Activated CD4-positive, alpha-beta T cell treated with anti-CD3 and anti-CD28 coated beads for 36 hours (primary cell): ENCODE measurements around the gene ZXDC. TPM values are rescaled to one million over a fixed set of nuclear protein-coding genes. Genes with fewer than 3 reads are reported as not detected.

ENCODE experiments used
- ATAC-seq: fragments of 200-7000 bp; cut with Tn5 transposase; one replicate; pipeline ENCODE4 v1.10.0; 2021; ENCODE audit warnings: mild to moderate bottlenecking, moderate library complexity
- CTCF ChIA-PET: fragments of 350-600 bp; sonication (Branson Sonifier 250); formaldehyde crosslinking; loops from one replicate; lab custom pipeline; 2021; ENCODE audit warnings: antibody characterized with exemption; lab: Charles Lee
- POLR2A ChIA-PET: fragments of 350-600 bp; sonication (Branson Sonifier 250); formaldehyde crosslinking; loops from one replicate; lab custom pipeline; 2021; ENCODE audit warnings: antibody characterized with exemption, inconsistent platforms; lab: Charles Lee
- DNase-seq: peaks from one replicate; pipeline ENCODE4 v3.0.0-alpha.2; 2020
- H3K27ac Mint-ChIP-seq: one replicate; pipeline ENCODE4 v1.8.0; 2021; ENCODE audit warnings: mixed read lengths
- H3K27me3 Mint-ChIP-seq: one replicate; pipeline ENCODE4 v1.8.0; 2021; ENCODE audit warnings: mixed read lengths
- H3K36me3 Mint-ChIP-seq: one replicate; pipeline ENCODE4 v1.8.0; 2021; ENCODE audit warnings: low read depth, mixed read lengths
- H3K4me1 Mint-ChIP-seq: one replicate; pipeline ENCODE4 v1.8.0; 2021; ENCODE audit warnings: mixed read lengths
- H3K4me3 Mint-ChIP-seq: one replicate; pipeline ENCODE4 v1.8.0; 2021; ENCODE audit warnings: mild to moderate bottlenecking, moderate library complexity, mixed read lengths
- H3K9me3 Mint-ChIP-seq: one replicate; pipeline ENCODE4 v1.8.0; 2021; ENCODE audit warnings: low read depth, mixed read lengths
- intact Hi-C, 2 experiments: fragments of 100-400 bp; cut with DNase I in 1 of 2; cut with micrococcal nuclease in 1 of 2; formaldehyde crosslinking; loops; one replicate each; pipeline versions ENCODE4 v1.14.2 to v1.15.1; 2022 to 2024; cut with DNase I, micrococcal nuclease
- total RNA-seq, 2 experiments: library from RNA; stranded (reverse); gene quantifications; one replicate each; pipeline ENCODE4 v1.2.3, GENCODE V29; 2021

Gene ZXDC
- total RNA-seq, 2 experiments from 2014 or later, result 21.6 to 23.1 TPM

DNA sequence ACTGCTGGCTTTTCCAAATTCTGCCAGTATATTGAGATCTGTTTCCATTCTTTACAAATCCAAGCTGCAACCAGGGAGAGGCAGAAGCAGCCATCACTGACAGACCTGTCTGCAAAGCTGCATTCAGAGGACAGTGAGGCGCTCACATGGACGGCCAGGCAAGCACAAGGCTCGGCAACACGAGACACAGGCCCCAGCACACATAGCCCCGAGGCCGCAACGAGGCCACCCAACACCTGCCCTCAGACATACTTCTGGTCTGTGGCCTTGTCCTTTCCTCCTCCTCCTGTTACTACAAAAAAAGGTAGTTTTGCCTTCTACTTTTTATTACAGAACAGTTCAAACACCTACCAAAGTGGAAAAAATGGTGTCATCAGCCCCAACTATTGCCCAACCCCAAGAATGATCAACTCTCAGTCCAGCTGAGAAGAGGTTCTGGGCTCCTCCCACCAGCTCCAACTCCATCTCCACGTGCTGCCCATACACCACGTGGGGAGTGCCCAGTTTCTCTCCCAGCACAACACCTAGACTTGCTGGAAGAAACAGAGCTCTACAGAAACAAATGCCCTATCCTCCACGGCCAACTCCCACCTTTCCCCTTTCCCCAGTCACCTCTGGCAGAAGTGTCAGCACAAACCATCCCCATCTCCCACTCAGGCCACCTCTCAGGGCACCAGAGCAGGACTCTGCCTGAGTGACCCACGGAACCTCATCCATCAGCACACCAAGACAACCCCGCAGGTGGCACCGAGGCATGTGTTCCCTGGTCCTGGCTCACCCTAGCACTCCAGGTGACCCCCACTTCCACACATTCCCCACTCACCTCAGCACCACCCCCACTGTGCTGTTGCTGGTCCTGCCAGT is 7.4 kb downstream of the ZXDC start:
- peaks cover 58% of the 10 kb centered on the region for H3K36me3 Mint-ChIP-seq

DNA sequence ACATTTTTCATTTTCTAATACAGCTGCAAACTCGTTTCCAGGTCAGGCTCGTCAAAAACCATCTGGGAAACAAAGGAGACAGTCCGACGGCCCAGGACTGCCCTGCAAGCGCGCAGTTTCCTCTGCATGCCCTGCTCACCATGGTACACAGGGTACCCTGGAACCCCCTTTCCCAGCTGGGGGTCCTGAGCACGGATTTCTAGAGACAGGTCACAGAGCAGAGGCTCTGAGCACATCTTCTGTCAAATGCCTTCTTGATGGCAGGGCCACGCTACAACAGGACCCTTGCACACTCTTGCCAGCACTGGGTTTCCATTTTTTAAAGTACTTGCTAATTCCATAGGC is 8.1 kb downstream of the ZXDC start:
- ChIA-PET POLR2A (no interaction called here), CTCF (interaction anchor here (2.4 kb wide), 1 partner anchor 8 kb away, joined by 7 read pairs; the partner anchor contains the start of gene ZXDC)
- no peaks in the 10 kb centered on the region for H3K9me3 Mint-ChIP-seq
- H3K4me1 Mint-ChIP-seq, result peaks cover 35% of the 10 kb centered on the region
- peaks cover 52% of the 10 kb centered on the region for H3K36me3 Mint-ChIP-seq
- ATAC-seq (no peak), DNase-seq (no peak)
- intact Hi-C loops, result no loop called here
- no peak overlapping the region for H3K4me3 Mint-ChIP-seq
- no peaks in the 10 kb centered on the region for H3K27me3 Mint-ChIP-seq
- H3K27ac Mint-ChIP-seq, result no peak overlapping the region

More for the DNA sequence above, 7.4 kb downstream of the ZXDC start:
- intact Hi-C loops, result no loop called here
- Mint-ChIP-seq H3K4me1 (peaks cover 42% of the 10 kb centered on the region), H3K27ac (peak overlapping the region; percentile 49), H3K4me3 (no peak overlapping the region), H3K27me3 (no peaks in the 10 kb centered on the region), H3K9me3 (no peaks in the 10 kb centered on the region)
- ATAC-seq, result no peak
- CTCF ChIA-PET, result no interaction called here
- DNase-seq, result no peak
- POLR2A ChIA-PET, result no interaction called here

DNA sequence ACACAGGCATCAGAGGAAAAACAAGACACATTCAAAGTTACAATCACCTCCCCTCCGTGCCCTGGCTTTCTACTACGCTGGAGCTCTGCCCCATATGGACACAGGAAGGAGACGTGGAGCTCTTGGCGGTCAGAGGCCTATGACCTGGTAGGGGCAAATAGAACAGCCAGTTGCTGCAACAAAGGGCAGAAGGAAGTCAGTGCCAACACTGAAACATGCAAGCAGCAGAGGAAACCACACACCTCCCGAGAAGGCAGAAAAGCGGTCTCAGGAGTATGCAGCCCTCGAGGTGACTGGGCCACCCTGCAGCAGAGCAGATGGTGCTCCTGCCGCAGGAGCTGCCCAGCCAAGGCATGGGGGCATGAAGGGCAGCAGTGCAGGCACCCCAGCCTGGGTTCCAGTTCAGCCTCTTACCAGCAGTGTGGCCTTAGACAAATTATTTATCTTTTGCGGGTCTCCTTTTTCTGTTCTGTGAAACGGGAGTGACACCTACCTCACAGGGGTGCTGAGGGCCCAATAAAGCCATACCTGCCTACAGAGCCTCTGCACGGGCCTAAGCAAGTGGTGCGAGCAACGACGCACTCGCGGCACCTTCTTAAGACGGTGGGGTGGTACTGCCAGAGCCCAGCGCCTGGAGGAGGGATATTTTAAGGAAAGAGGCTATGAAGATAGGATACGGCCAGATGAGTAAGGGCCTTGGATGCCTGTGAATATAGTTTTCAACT is 8.6 kb downstream of the ZXDC start:
- intact Hi-C loops, result no loop called here
- H3K36me3 Mint-ChIP-seq, result peaks cover 50% of the 10 kb centered on the region
- DNase-seq, result no peak
- no peaks in the 10 kb centered on the region for H3K27me3 Mint-ChIP-seq
- H3K27ac Mint-ChIP-seq, result no peak overlapping the region
- ATAC-seq, result no peak
- CTCF ChIA-PET, result interaction anchor here (0.7 to 2.4 kb wide), 2 partner anchors 8 to 96 kb away, joined by 3 to 7 read pairs; partner anchors contain the start of gene ZXDC
- no peak overlapping the region for H3K4me3 Mint-ChIP-seq
- no peaks in the 10 kb centered on the region for H3K9me3 Mint-ChIP-seq
- H3K4me1 Mint-ChIP-seq, result peaks cover 30% of the 10 kb centered on the region
- POLR2A ChIA-PET, result no interaction called here

DNA sequence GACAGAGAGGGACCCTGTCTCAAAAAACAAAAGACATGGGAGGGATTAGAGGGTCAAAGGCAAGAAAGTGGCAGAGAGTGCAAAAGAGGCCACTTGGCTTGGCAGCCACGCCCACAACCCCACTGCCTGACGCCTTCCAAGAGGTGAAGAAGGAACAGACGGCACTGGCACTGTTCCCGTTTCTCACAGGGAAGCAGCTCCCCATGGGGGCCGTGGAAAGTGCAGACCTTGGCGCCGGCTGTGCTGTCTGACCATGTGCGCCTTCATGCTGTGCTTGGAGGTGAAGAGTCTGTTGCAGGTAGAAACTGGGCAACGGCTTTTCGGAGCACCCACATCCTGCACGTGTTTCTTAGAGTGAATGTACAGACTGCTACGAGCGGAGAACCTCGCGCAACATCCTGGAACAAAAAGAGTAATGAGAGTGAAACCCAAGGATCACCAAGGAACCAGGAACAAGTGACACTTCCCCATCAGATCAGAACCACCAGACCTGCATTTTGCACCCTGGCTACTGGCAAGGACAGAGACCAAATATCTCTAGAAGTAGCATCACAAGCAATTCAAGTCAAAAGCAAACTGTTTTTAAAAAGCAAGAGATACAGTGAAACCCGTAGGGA is 9.7 kb downstream of the ZXDC start:
- Mint-ChIP-seq H3K27ac (no peak overlapping the region), H3K36me3 (peaks cover 53% of the 10 kb centered on the region), H3K4me3 (no peak overlapping the region), H3K4me1 (peaks cover 22% of the 10 kb centered on the region), H3K9me3 (no peaks in the 10 kb centered on the region), H3K27me3 (no peaks in the 10 kb centered on the region)
- intact Hi-C loops, result no loop called here
- ATAC-seq (no peak), DNase-seq (no peak)
- POLR2A ChIA-PET, result no interaction called here
- CTCF ChIA-PET, result interaction anchor here (0.7 to 2.4 kb wide), 2 partner anchors 9 to 97 kb away, joined by 3 to 7 read pairs; partner anchors contain the start of gene ZXDC

- POLR2A ChIA-PET, result no interaction called here
- Mint-ChIP-seq H3K4me3 (no peak overlapping the region), H3K9me3 (no peaks in the 10 kb centered on the region), H3K36me3 (peaks cover 48% of the 10 kb centered on the region), H3K27ac (no peak overlapping the region), H3K4me1 (peaks cover 19% of the 10 kb centered on the region), H3K27me3 (no peaks in the 10 kb centered on the region)
- intact Hi-C loops, result no loop called here
- CTCF ChIA-PET, result no interaction called here
- no peak for DNase-seq
- no peak for ATAC-seq
Observed at GRCh38 chr3:126464997-126465396, 10.7 kb downstream of the ZXDC start.

DNA sequence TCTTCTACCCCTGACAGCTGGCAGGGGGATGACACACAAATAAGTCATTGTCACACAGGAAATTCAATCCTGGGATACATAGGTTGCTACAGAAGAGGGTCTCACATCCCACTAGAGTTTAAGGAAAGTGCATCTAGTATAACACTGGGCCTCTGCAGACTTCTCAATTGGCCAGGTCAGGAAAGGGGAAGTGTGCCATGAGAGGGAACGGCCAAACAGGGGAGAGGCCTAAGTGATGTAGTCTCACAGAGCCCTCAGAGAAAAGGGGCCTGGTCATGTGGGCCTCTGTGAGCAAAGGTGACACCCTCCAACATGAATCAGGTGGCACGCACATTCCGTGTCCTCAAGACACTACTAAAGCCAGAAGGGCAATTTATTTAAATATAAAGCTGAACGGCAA is 11.2 kb downstream of the ZXDC start:
- Mint-ChIP-seq H3K36me3 (peaks cover 43% of the 10 kb centered on the region), H3K9me3 (no peaks in the 10 kb centered on the region), H3K27me3 (no peaks in the 10 kb centered on the region), H3K4me3 (no peak overlapping the region), H3K4me1 (peaks cover 15% of the 10 kb centered on the region), H3K27ac (no peak overlapping the region)
- CTCF ChIA-PET, result no interaction called here
- ATAC-seq (no peak), DNase-seq (no peak)
- POLR2A ChIA-PET, result no interaction called here
- intact Hi-C loops, result no loop called here

- intact Hi-C loops, result no loop called here
- no peaks in the 10 kb centered on the region for H3K9me3 Mint-ChIP-seq
- DNase-seq (no peak), ATAC-seq (no peak)
- ChIA-PET CTCF (no interaction called here), POLR2A (no interaction called here)
- no peak overlapping the region for H3K27ac Mint-ChIP-seq
- no peak overlapping the region for H3K4me3 Mint-ChIP-seq
- H3K27me3 Mint-ChIP-seq, result no peaks in the 10 kb centered on the region
- H3K4me1 Mint-ChIP-seq, result peaks cover 11% of the 10 kb centered on the region
- H3K36me3 Mint-ChIP-seq, result peaks cover 39% of the 10 kb centered on the region
Observed at GRCh38 chr3:126464093-126464492, 11.6 kb downstream of the ZXDC start.

GRCh38 chr3:126463521-126463920 is 12.2 kb downstream of the ZXDC start:
- peaks cover 37% of the 10 kb centered on the region for H3K36me3 Mint-ChIP-seq
- H3K4me3 Mint-ChIP-seq, result no peak overlapping the region
- no peaks in the 10 kb centered on the region for H3K9me3 Mint-ChIP-seq
- no peaks in the 10 kb centered on the region for H3K27me3 Mint-ChIP-seq
- ChIA-PET POLR2A (no interaction called here), CTCF (no interaction called here)
- DNase-seq (no peak), ATAC-seq (no peak)
- H3K27ac Mint-ChIP-seq, result no peak overlapping the region
- H3K4me1 Mint-ChIP-seq, result peaks cover 7% of the 10 kb centered on the region
- intact Hi-C loops, result no loop called here

GRCh38 chr3:126461450-126462070 is 14.1 kb downstream of the ZXDC start:
- Mint-ChIP-seq H3K36me3 (peaks cover 36% of the 10 kb centered on the region), H3K4me3 (no peak overlapping the region), H3K4me1 (no peaks in the 10 kb centered on the region), H3K9me3 (no peaks in the 10 kb centered on the region), H3K27me3 (no peaks in the 10 kb centered on the region), H3K27ac (peak overlapping the region; percentile 24)
- ChIA-PET CTCF (interaction anchor here (0.6 to 1.1 kb wide), 2 partner anchors 13 to 111 kb away, joined by 3 to 4 read pairs; no protein-coding TSS in a partner anchor), POLR2A (no interaction called here)
- ATAC-seq (no peak), DNase-seq (no peak)
- intact Hi-C loops, result no loop called here

DNA sequence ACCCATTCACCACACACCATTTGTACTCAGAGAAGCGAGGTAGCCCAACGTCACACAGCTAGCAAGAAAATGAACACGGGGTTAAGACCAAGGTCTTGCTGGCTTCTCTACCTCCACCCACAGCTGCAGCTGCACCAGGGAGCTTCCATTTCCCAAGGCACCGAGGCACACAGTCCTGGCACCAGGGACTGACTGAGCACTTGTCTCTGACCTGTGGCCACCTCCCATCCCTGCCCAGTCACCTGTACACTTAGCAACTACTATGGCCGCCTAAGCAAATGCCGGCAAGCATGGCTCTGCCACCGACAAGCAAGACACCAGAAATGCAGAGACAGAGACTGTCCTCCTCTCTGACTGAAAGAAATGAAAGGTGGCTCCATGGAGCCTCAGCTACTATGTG is 15.3 kb downstream of the ZXDC start:
- no peaks in the 10 kb centered on the region for H3K4me1 Mint-ChIP-seq
- ChIA-PET POLR2A (no interaction called here), CTCF (interaction anchor here (1.5 kb wide), 1 partner anchor 11 kb away, joined by 4 read pairs; no protein-coding TSS in a partner anchor)
- no peak overlapping the region for H3K4me3 Mint-ChIP-seq
- DNase-seq (no peak), ATAC-seq (no peak)
- peaks cover 30% of the 10 kb centered on the region for H3K36me3 Mint-ChIP-seq
- H3K27ac Mint-ChIP-seq, result no peak overlapping the region
- no peaks in the 10 kb centered on the region for H3K27me3 Mint-ChIP-seq
- H3K9me3 Mint-ChIP-seq, result no peaks in the 10 kb centered on the region
- intact Hi-C loops, result no loop called here

DNA sequence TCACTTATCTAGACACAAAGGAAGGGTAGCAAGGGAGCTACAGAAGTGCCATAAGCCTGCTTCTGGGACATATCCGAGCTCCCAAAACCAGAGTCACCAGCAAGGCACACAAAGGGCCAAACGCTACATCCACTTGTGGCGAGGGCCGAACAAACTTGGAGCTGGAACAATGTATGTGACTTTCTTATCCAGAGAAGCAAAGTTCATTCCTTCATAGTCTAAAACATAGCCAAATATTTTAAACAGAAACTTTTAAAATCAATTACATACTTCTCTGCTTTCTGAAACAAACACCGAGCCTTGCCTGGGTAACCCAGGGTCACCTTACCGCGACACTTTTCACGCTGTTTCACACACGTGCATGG is 15.9 kb downstream of the ZXDC start:
- ATAC-seq, result no peak
- intact Hi-C loops, result no loop called here
- CTCF ChIA-PET, result interaction anchor here (1.5 kb wide), 1 partner anchor 12 kb away, joined by 4 read pairs; no protein-coding TSS in a partner anchor
- Mint-ChIP-seq H3K36me3 (peaks cover 31% of the 10 kb centered on the region), H3K4me1 (no peaks in the 10 kb centered on the region), H3K4me3 (no peak overlapping the region), H3K9me3 (no peaks in the 10 kb centered on the region), H3K27me3 (no peaks in the 10 kb centered on the region), H3K27ac (no peak overlapping the region)
- DNase-seq, result no peak
- POLR2A ChIA-PET, result no interaction called here
